ENCODE measurements around the gene TICAM1. TPM values are rescaled to one million over a fixed set of nuclear protein-coding genes. Genes with fewer than 3 reads are reported as not detected.
"Not testable (repeated sequence)": the region's sequence is repeated elsewhere in the genome, so short reads cannot be mapped to it uniquely, and the experiment has no call there.

TICAM1 gene
- total and polyA plus RNA-seq, 2 experiments from 2014 or later, result 0.32 to 0.38 TPM

DNA sequence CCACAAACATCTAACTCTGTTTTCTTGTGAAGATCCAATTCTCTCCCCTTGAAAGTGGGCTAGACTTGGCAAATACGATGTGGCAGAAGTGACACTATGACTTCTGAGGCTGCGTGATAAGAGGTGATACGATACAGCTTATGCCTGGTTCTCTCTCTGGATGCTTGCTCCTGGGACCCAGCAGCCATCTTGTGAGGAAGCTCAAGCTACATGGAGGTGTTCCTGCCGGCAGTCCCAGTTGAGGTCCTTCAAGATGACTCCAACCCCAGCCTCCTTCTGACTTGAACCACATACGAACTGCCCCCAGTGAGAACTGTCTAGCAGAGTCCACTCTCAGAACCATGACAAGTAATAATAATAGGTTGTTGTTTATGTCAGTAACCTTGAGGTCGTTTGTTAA lies 50.7 kb downstream of the TICAM1 start:
- no peak overlapping the region for H3K4me2 ChIP-seq
- no peaks in the 10 kb centered on the region for H3K27me3 Mint-ChIP-seq (ENCODE audit: insufficient read depth, low read depth, poor library complexity)
- H3K36me3 Mint-ChIP-seq (ENCODE audit: low read depth), result no peaks in the 10 kb centered on the region
- no peak overlapping the region for H3K4me3 Mint-ChIP-seq
- H3K27ac ChIP-seq (ENCODE audit: low read depth), result no peak overlapping the region
- no peak overlapping the region for H3K27ac Mint-ChIP-seq
- TF ChIP-seq EZH2phosphoT487 (IDR thresholded peaks at IDR 0.05; ENCODE audit: unreplicated experiment), result no peak
- no peak for TF ChIP-seq CREB1 (CRISPR knock-in tag; IDR thresholded peaks at IDR 0.05; ENCODE audit: low read depth)
- TF ChIP-seq, protein P1, sequence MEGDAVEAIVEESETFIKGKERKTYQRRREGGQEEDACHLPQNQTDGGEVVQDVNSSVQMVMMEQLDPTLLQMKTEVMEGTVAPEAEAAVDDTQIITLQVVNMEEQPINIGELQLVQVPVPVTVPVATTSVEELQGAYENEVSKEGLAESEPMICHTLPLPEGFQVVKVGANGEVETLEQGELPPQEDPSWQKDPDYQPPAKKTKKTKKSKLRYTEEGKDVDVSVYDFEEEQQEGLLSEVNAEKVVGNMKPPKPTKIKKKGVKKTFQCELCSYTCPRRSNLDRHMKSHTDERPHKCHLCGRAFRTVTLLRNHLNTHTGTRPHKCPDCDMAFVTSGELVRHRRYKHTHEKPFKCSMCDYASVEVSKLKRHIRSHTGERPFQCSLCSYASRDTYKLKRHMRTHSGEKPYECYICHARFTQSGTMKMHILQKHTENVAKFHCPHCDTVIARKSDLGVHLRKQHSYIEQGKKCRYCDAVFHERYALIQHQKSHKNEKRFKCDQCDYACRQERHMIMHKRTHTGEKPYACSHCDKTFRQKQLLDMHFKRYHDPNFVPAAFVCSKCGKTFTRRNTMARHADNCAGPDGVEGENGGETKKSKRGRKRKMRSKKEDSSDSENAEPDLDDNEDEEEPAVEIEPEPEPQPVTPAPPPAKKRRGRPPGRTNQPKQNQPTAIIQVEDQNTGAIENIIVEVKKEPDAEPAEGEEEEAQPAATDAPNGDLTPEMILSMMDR (conservative IDR thresholded peaks at IDR 0.05; ENCODE audit: low read depth in 2 of 2), result no peak
- TF ChIP-seq ZNF331 (CRISPR knock-in tag; IDR thresholded peaks at IDR 0.05; ENCODE audit: low read depth), result no peak
- no peak for TF ChIP-seq NANOG (IDR thresholded peaks at IDR 0.05; ENCODE audit: borderline replicate concordance)
- TF ChIP-seq STAT1 (IDR thresholded peaks at IDR 0.05; ENCODE audit: unreplicated experiment), result no peak
- TF ChIP-seq, protein P2, sequence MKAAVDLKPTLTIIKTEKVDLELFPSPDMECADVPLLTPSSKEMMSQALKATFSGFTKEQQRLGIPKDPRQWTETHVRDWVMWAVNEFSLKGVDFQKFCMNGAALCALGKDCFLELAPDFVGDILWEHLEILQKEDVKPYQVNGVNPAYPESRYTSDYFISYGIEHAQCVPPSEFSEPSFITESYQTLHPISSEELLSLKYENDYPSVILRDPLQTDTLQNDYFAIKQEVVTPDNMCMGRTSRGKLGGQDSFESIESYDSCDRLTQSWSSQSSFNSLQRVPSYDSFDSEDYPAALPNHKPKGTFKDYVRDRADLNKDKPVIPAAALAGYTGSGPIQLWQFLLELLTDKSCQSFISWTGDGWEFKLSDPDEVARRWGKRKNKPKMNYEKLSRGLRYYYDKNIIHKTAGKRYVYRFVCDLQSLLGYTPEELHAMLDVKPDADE (IDR thresholded peaks at IDR 0.05), result no peak
- no peak for TF ChIP-seq EZH2 (IDR thresholded peaks at IDR 0.05; ENCODE audit: low read depth, unreplicated experiment)
- no peaks in the 10 kb centered on the region for H3K9me2 ChIP-seq (ENCODE audit: insufficient read depth)
- no peaks in the 10 kb centered on the region for H4K20me1 ChIP-seq (replicated peaks; ENCODE audit: insufficient read depth)
- no peaks in the 10 kb centered on the region for H3K4me1 Mint-ChIP-seq
- no peak overlapping the region for H3K4me3 ChIP-seq
- no peak for DNase-seq (ENCODE audit: low spot score)
- H3K36me3 ChIP-seq (ENCODE audit: insufficient read depth), result no peaks in the 10 kb centered on the region
- no peak overlapping the region for H2AFZ ChIP-seq
- no peaks in the 10 kb centered on the region for H3K27me3 ChIP-seq (ENCODE audit: insufficient read depth)
- H3F3A ChIP-seq (replicated peaks; ENCODE audit: low read depth), result no peaks in the 10 kb centered on the region
- H3K9me3 Mint-ChIP-seq, result peaks cover 4% of the 10 kb centered on the region; the same call in 1 of the 3 replicates
- no peaks in the 10 kb centered on the region for H3K79me2 ChIP-seq (replicated peaks; ENCODE audit: insufficient read depth)
- no peak for ATAC-seq
- H3K4me1 ChIP-seq (ENCODE audit: insufficient read depth), result no peaks in the 10 kb centered on the region

GRCh38 chr19:4778124-4778523 lies 53.4 kb downstream of the TICAM1 start:
- not testable (repeated sequence) for H3K9me3 Mint-ChIP-seq; H2AFZ ChIP-seq; H3K27ac Mint-ChIP-seq; H3K27ac ChIP-seq (ENCODE audit: low read depth); H4K20me1 ChIP-seq (replicated peaks; ENCODE audit: insufficient read depth); H3K36me3 Mint-ChIP-seq (ENCODE audit: low read depth); H3F3A ChIP-seq (replicated peaks; ENCODE audit: low read depth); H3K4me3 Mint-ChIP-seq; ATAC-seq; H3K4me2 ChIP-seq; H3K27me3 ChIP-seq (ENCODE audit: insufficient read depth); H3K4me1 ChIP-seq (ENCODE audit: insufficient read depth); H3K4me1 Mint-ChIP-seq; H3K36me3 ChIP-seq (ENCODE audit: insufficient read depth); H3K4me3 ChIP-seq; H3K27me3 Mint-ChIP-seq (ENCODE audit: insufficient read depth, low read depth, poor library complexity); H3K9me2 ChIP-seq (ENCODE audit: insufficient read depth); H3K79me2 ChIP-seq (replicated peaks; ENCODE audit: insufficient read depth); DNase-seq (ENCODE audit: low spot score)

All from GM23338 (cell line).